GM12874 (cell line): ENCODE measurements around the gene ZNF205.

ENCODE experiments used
- TF ChIP-seq, protein P1 (sequence below): IDR thresholded peaks from 2 replicates; pipeline ENCODE4 v1.5.1; 2011; ENCODE audit warnings: low read depth, mild to moderate bottlenecking, control low read depth, low read length, moderate library complexity; ENCODE audit not compliant: insufficient read depth

Gene ZNF205

DNA sequence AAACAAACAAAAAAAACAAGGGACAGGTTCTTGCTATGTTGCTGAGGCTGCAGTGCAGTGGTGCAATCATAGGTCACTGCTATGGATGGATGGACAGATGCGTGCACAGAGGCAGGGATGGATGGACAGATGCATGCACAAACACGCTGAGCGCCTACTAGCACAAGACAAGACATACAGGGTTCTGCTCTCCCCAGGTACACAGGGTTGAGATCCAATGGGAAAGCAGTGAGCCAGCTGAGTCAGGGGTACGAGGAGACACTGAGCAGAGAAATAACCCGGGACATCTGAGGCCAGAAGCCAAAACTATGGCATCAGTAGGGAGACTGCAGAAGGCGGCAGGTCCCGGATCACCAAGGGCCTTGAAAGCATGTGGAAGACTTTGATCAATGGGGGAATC, 40.7 kb upstream of the ZNF205 start:
- TF ChIP-seq, protein P1, sequence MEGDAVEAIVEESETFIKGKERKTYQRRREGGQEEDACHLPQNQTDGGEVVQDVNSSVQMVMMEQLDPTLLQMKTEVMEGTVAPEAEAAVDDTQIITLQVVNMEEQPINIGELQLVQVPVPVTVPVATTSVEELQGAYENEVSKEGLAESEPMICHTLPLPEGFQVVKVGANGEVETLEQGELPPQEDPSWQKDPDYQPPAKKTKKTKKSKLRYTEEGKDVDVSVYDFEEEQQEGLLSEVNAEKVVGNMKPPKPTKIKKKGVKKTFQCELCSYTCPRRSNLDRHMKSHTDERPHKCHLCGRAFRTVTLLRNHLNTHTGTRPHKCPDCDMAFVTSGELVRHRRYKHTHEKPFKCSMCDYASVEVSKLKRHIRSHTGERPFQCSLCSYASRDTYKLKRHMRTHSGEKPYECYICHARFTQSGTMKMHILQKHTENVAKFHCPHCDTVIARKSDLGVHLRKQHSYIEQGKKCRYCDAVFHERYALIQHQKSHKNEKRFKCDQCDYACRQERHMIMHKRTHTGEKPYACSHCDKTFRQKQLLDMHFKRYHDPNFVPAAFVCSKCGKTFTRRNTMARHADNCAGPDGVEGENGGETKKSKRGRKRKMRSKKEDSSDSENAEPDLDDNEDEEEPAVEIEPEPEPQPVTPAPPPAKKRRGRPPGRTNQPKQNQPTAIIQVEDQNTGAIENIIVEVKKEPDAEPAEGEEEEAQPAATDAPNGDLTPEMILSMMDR = no peak

DNA sequence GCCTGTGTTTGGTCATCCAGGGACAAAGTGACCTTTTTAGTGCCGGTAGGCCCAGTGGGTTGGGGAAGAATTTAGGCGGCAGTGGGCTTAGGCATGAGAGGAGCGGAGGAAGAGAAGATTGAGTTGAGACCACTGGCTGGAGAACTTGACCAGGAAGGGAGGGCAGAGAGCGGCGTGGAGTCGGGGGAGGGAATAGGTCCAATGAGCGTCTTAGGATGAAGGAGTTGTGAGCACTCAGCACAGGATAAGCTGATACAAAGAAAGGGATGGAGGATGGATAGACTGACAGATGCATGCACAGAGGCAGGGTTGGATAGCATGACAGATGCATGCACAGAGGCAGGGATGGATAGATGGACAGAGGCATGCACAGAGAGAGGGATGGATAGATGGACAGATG, 38.9 kb upstream of the ZNF205 start:
- TF ChIP-seq, protein P1 = no peak

DNA sequence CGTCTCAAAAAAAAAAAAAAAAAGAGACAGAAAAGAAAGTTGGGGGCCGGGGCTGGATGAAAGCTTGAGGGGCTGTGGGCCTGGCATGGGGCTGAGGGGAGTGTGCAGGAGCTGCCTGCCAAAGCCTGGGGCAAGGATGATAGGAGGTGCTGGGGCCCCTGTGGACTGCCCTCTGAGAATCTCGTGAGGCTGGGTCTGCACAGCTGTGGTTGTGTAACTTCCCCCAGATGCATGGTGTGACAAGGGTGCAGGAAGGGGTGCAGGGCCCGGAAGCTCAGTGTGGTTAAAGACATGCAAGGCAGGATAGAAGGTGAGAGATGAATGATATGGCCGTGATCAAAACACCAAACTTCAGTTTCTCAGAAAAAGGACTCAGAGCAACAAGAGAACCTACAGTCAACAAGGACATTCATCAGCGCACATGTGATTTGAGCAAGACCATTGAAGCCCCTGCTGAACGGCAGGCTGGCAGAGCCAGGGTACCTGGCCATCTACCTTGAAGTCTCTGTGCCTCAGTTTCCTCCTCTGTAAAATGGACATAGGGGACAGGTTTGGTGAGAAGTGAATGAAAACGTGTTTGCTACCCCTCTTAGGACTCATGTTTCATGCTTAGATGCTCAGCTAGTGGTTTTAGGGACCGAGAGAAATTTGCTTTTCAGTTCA, 37.4 kb upstream of the ZNF205 start:
- TF ChIP-seq, protein P1 = no peak

DNA sequence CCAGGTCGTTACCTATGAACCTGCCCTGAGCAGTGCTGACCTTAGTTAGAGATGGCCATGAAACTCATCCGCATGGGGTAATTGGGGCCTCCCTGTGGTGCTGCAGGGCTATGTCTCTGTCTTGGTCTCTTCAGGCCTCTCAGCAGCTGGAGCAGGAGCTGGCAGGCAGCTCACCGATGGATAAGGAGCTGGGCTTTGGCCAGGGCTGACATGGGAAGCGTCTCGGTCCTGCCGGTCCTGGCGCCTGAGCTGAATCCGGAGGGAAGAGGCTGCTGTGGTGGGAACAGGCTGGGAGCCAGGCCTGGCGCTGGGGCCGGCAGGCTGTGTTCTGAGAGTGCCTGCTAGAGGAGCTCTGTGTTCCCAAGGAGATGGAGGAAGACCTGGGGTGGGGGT, 36.9 kb upstream of the ZNF205 start:
- TF ChIP-seq, protein P1 = no peak

DNA sequence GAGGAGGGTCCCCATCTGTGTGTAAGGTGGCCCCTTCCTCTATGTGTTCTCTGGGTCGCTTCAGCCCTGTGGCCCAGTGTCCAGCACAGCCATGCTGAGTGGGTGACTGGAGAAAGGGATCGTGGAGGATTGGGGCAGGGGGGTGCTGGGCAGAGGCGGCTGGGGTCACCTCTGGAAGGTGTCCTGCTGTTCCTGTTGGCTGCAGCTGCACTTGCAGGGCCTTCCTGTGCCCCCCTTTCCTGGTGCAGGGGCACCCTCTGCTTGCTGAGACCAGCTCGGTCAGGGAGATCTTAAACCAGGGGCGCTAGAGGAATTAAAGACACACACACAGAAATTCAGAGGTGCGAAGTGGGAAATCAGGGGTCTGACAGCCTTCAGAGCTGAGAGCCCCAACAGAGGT, 35.8 kb upstream of the ZNF205 start:
- TF ChIP-seq, protein P1 = no peak

DNA sequence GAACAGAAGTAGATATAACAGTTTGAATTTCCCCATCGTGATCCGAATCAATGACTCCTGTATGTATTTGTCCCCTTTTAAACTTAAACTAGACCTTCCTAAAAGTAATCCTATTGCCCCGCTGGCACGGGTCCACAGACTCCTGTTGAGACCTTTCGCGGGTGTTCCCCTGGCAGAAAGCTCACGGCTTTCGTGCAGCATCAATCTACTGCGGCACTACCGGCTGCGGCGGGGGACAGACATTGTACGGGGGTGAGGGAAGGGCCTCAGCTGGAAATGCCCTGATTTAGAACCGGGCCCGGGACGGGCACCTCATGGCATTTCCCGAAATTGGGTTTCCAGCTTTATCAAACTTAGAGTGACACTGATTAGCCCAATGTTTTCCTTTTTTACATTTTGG, 32.4 kb upstream of the ZNF205 start:
- TF ChIP-seq, protein P1 = no peak

DNA sequence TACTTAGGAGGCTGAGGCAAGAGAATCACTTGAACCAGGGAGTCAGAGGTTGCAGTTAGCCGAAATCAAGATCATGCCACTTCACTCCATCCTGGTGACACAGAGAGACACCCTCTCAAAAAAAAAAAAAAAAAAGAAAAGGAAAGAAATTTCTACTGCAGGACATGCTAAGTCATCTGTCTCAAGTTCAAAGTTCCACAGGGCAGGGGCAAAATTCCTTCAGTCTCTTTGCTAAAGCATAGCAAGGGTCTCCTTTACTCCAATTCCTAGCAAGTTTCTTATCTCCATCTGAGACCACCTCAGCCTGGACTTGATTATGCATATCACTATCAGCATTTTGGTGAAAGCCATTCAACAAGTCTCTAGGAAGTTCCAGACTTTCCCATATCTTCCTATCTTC, 27.9 kb upstream of the ZNF205 start:
- TF ChIP-seq, protein P1 = no peak
